Neural cell (in vitro differentiated cells): ENCODE data around the gene APOM.

Experiments
- CTCF ChIP-seq: fragments of 450-650 bp; IDR thresholded peaks from 2 replicates; pipeline ENCODE4 v1.5.1; 2014; ENCODE audit warnings: antibody characterized with exemption, mild to moderate bottlenecking, moderate library complexity; ENCODE audit not compliant: poor library complexity, severe bottlenecking
- EP300 ChIP-seq: fragments of 450-650 bp; conservative IDR thresholded peaks from 2 replicates; pipeline ENCODE4 v1.6.1; 2014; ENCODE audit warnings: antibody characterized with exemption, mild to moderate bottlenecking, moderate library complexity; ENCODE audit not compliant: poor library complexity, severe bottlenecking
- EZH2 ChIP-seq: fragments of 200-600, 300-800 bp; shearing (Covaris generic), sonication (generic); IDR thresholded peaks from 2 replicates; pipeline ENCODE4 v1.6.1; 2014; ENCODE audit warnings: antibody characterized with exemption, low read length, borderline replicate concordance, mild to moderate bottlenecking; ENCODE audit not compliant: insufficient read depth, poor library complexity, severe bottlenecking
- MXI1 ChIP-seq: fragments of 450-650 bp; conservative IDR thresholded peaks from 2 replicates; pipeline ENCODE4 v1.6.1; 2014; ENCODE audit warnings: antibody characterized with exemption, mild to moderate bottlenecking; ENCODE audit not compliant: poor library complexity, severe bottlenecking
- POLR2AphosphoS5 ChIP-seq: IDR thresholded peaks from 2 replicates; pipeline ENCODE4 v1.6.1; 2012
- RAD21 ChIP-seq: fragments of 450-650 bp; conservative IDR thresholded peaks from 2 replicates; pipeline ENCODE4 v1.6.1; 2014; ENCODE audit warnings: antibody characterized with exemption, mild to moderate bottlenecking, moderate library complexity
- REST ChIP-seq: IDR thresholded peaks from 2 replicates; pipeline ENCODE4 v1.6.1; 2012; ENCODE audit warnings: borderline replicate concordance
- SMC3 ChIP-seq: fragments of 450-650 bp; conservative IDR thresholded peaks from 2 replicates; pipeline ENCODE4 v1.6.1; 2014; ENCODE audit warnings: antibody characterized with exemption, mild to moderate bottlenecking, moderate library complexity; ENCODE audit not compliant: poor library complexity

- TF ChIP-seq POLR2AphosphoS5: peak; percentile 96
- no peak for TF ChIP-seq CTCF
- TF ChIP-seq RAD21: no peak
- no peak for TF ChIP-seq EZH2
- TF ChIP-seq MXI1: peak; percentile 87
- peak; percentile 8 for TF ChIP-seq SMC3
- TF ChIP-seq REST: peak; percentile 81
- TF ChIP-seq EP300: peak; percentile 53
These were observed 47.4 kb downstream of the APOM start, which contains the start of gene ABHD16A for GRCh38 chr6:31702819-31703716.
